Fibroblast of pulmonary artery (primary cell): Measurements from ENCODE around the gene SAMSN1.

Source experiments
- DNase-seq: peaks from one replicate; pipeline ENCODE4 v3.0.0-alpha.2; 2010; ENCODE audit warnings: low read depth
- H3K4me3 ChIP-seq: replicated peaks from 2 replicates; pipeline ENCODE4 v1.5.1; 2011; ENCODE audit warnings: low read depth, mild to moderate bottlenecking, control low read depth, low read length, moderate library complexity
- CTCF ChIP-seq: IDR thresholded peaks from 2 replicates; pipeline ENCODE4 v1.5.1; 2011; ENCODE audit warnings: mild to moderate bottlenecking, control low read depth, low read length, inconsistent platforms; ENCODE audit errors: missing control alignments

SAMSN1 gene

GRCh38 chr21:14581902-14582457 is 35.9 kb upstream of the SAMSN1 start:
- no peak overlapping the region for H3K4me3 ChIP-seq
- no peak for DNase-seq
- no peak for TF ChIP-seq CTCF

GRCh38 chr21:14573244-14573643 is 27.1 kb upstream of the SAMSN1 start:
- H3K4me3 ChIP-seq, result no peak overlapping the region
- TF ChIP-seq CTCF, result no peak
- no peak for DNase-seq

- no peak for TF ChIP-seq CTCF
- no peak overlapping the region for H3K4me3 ChIP-seq
- DNase-seq, result no peak
These were observed 26.2 kb upstream of the SAMSN1 start for GRCh38 chr21:14572204-14572780.

DNA sequence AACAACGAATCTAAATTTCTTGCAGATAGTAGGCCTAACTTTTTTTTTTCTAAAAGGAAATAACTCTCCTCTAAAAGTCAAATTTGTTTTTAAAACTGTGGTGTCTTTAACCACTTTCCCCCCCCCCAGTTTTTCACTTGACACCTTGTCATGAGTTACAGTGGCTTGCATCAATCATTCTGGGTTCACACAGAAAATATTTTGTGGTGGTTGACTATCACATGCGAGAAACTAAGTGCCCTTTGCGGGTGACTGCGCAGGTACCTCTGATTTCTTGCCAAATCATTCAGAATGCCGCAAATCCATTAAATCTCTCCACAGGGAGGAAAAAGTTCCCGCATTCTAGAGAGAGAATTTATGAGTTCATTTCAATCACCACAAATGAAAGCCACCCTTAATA is 23.8 kb upstream of the SAMSN1 start:
- no peak for DNase-seq
- no peak overlapping the region for H3K4me3 ChIP-seq
- TF ChIP-seq CTCF, result no peak

DNA sequence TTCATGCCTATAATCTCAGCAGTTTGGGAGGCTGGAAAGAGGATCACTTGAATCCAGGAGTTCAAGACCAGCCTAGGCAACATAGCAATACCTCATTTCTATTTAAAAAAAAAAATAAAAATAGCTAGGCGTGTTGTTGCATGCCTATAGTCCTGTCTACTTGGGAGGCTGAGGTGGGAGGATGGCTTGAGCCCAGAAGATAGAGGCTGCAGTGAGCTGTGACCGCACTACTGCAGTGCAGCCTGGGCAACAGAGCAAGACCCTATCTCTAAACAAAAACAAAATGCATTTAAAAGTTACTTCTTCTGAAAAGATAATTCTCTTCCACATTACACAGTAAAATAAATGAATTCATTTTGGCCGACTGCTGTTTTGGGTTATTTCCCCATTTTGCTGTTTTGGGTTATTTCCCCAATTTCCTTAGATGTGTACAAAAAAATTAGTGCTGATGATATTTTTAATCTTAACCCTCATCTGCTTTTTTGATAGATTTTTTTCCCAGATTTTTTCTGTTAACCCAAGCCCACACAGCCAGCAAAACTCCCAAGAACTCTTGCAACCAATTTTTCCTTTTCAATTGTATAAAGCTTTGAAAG is 23.0 kb upstream of the SAMSN1 start:
- no peak for DNase-seq
- no peak for TF ChIP-seq CTCF
- no peak overlapping the region for H3K4me3 ChIP-seq

GRCh38 chr21:14567331-14568279 is 21.5 kb upstream of the SAMSN1 start:
- TF ChIP-seq CTCF, result no peak
- H3K4me3 ChIP-seq, result no peak overlapping the region
- no peak for DNase-seq
